ENCODE data around the gene ASB10. TPM values are rescaled to one million over a fixed set of nuclear protein-coding genes. Genes with fewer than 3 reads are reported as not detected.

ASB10 gene
- total RNA-seq, 3 donors from 2014 or later (not counting 1 experiment from before 2014, with no cell fraction given): not detected

GRCh38 chr7:151152643-151153513 is 34.2 kb downstream of the ASB10 start:
- 77% methylated on average over 6 of the region's 6 CpGs for WGBS (ENCODE audit: insufficient coverage)

GRCh38 chr7:151150388-151150787 is 36.7 kb downstream of the ASB10 start:
- 87% methylated on average over 3 of the region's 3 CpGs for WGBS (ENCODE audit: insufficient coverage)
- DNase-seq (no peak), ATAC-seq (no peak)
- peaks cover 4% of the 10 kb centered on the region for H3K27me3 ChIP-seq (ENCODE audit: control insufficient read depth, insufficient read depth, low read length)
- Mint-ChIP-seq H3K9me3 (no peaks in the 10 kb centered on the region), H3K4me3 (no peak overlapping the region), H3K27ac (no peak overlapping the region), H3K27me3 (ENCODE audit: low read depth in 2 of 2) (peaks cover 10 to 17% of the 10 kb centered on the region in 2 donors), H3K36me3 (no peaks in the 10 kb centered on the region), H3K4me1 (no peaks in the 10 kb centered on the region)
- no peak overlapping the region for H3K27ac ChIP-seq (ENCODE audit: low read length)
- H3K4me1 ChIP-seq (ENCODE audit: control insufficient read depth, insufficient read depth, low read length): no peaks in the 10 kb centered on the region
- no peaks in the 10 kb centered on the region for H3K36me3 ChIP-seq (ENCODE audit: control insufficient read depth, insufficient read depth, low read length)
- intact Hi-C loops (cut with micrococcal nuclease): no loop called here
- H3K4me3 ChIP-seq (ENCODE audit: low read length): no peak overlapping the region
- no peaks in the 10 kb centered on the region for H3K9me3 ChIP-seq (ENCODE audit: control insufficient read depth, insufficient read depth, low read length)
- TF ChIP-seq, protein P1, sequence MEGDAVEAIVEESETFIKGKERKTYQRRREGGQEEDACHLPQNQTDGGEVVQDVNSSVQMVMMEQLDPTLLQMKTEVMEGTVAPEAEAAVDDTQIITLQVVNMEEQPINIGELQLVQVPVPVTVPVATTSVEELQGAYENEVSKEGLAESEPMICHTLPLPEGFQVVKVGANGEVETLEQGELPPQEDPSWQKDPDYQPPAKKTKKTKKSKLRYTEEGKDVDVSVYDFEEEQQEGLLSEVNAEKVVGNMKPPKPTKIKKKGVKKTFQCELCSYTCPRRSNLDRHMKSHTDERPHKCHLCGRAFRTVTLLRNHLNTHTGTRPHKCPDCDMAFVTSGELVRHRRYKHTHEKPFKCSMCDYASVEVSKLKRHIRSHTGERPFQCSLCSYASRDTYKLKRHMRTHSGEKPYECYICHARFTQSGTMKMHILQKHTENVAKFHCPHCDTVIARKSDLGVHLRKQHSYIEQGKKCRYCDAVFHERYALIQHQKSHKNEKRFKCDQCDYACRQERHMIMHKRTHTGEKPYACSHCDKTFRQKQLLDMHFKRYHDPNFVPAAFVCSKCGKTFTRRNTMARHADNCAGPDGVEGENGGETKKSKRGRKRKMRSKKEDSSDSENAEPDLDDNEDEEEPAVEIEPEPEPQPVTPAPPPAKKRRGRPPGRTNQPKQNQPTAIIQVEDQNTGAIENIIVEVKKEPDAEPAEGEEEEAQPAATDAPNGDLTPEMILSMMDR (IDR thresholded peaks at IDR 0.05): no peak

More at GRCh38 chr7:151152643-151153513, 34.2 kb downstream of the ASB10 start:
- TF ChIP-seq, protein P1 (IDR thresholded peaks at IDR 0.05): no peak
- ATAC-seq: no peak
- Mint-ChIP-seq H3K27me3 (ENCODE audit: low read depth in 2 of 2) (peaks cover 16 to 29% of the 10 kb centered on the region in 2 donors), H3K27ac (no peak overlapping the region), H3K4me1 (no peaks in the 10 kb centered on the region), H3K4me3 (no peak overlapping the region), H3K9me3 (no peaks in the 10 kb centered on the region), H3K36me3 (no peaks in the 10 kb centered on the region)
- H3K4me1 ChIP-seq (ENCODE audit: control insufficient read depth, insufficient read depth, low read length): no peaks in the 10 kb centered on the region
- no peak for DNase-seq
- H3K9me3 ChIP-seq (ENCODE audit: control insufficient read depth, insufficient read depth, low read length): no peaks in the 10 kb centered on the region
- no peak overlapping the region for H3K27ac ChIP-seq (ENCODE audit: low read length)
- no peak overlapping the region for H3K4me3 ChIP-seq (ENCODE audit: low read length)
- H3K27me3 ChIP-seq (ENCODE audit: control insufficient read depth, insufficient read depth, low read length): peaks cover 4% of the 10 kb centered on the region
- intact Hi-C loops (cut with micrococcal nuclease): no loop called here
- H3K36me3 ChIP-seq (ENCODE audit: control insufficient read depth, insufficient read depth, low read length): no peaks in the 10 kb centered on the region

DNA sequence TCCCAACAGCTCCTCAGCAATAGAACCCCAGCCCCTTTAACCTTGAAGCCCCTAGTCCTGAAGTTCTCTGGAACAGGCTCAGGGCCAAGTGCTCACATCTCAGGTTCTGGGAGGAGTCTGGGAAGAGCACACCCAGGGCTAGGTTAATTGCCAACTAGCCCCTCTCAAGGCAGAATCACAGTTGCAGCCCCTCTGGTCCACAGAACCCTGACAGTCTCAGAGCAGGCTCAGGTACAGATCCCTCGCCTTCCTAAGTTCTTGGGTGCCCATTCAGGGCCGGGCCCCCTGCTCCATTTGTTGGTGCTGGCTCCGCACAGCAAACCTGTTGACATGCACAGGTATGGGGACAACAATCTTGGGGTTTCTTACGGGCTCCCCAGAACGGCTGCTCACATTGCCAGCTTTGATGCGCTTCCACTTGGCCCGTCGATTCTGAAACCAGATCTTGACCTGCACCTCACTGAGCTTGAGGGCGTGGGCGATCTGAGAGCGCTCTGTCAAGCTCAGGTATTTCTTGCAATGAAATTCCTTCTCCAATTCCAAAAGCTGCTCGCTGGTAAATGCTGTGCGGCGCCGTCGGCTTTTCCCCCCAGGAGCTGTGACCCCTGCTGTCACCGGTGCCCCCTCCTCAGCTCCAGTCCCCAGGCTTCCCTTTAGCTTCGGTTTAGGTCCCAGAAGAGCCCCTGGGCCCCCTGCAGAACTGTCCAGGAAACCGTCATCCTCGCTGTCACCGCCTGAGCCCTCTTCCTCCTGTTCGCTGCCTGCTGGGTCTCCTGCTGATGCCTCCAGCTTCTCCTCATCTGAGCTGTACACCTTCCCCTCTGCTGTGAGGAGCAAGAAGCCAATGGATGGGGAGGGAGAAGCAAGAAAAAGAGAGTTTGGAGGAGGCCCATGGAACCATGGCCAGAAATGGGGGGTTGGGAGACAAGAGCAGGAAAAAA is 38.5 kb downstream of the ASB10 start:
- no peaks in the 10 kb centered on the region for H3K4me1 ChIP-seq (ENCODE audit: control insufficient read depth, insufficient read depth, low read length)
- H3K9me3 ChIP-seq (ENCODE audit: control insufficient read depth, insufficient read depth, low read length): no peaks in the 10 kb centered on the region
- Mint-ChIP-seq H3K27ac (no peak overlapping the region), H3K4me1 (no peaks in the 10 kb centered on the region), H3K9me3 (no peaks in the 10 kb centered on the region), H3K27me3 (ENCODE audit: low read depth in 2 of 2) (peaks cover 3 to 7% of the 10 kb centered on the region in 2 donors), H3K36me3 (no peaks in the 10 kb centered on the region), H3K4me3 (no peak overlapping the region)
- no peak for DNase-seq
- H3K36me3 ChIP-seq (ENCODE audit: control insufficient read depth, insufficient read depth, low read length): no peaks in the 10 kb centered on the region
- peaks cover 4% of the 10 kb centered on the region for H3K27me3 ChIP-seq (ENCODE audit: control insufficient read depth, insufficient read depth, low read length)
- no peak for ATAC-seq
- TF ChIP-seq, protein P1 (IDR thresholded peaks at IDR 0.05): no peak
- H3K27ac ChIP-seq (ENCODE audit: low read length): no peak overlapping the region
- no peak overlapping the region for H3K4me3 ChIP-seq (ENCODE audit: low read length)
- intact Hi-C loops (cut with micrococcal nuclease): no loop called here
- 67% methylated on average over 22 of the region's 22 CpGs for WGBS (ENCODE audit: insufficient coverage)

All from natural killer cell (primary cell).